ENCODE measurements around the gene ULBP2.
"Not testable (repeated sequence)": the region's sequence is repeated elsewhere in the genome, so short reads cannot be mapped to it uniquely, and the experiment has no call there.

Gene ULBP2

DNA sequence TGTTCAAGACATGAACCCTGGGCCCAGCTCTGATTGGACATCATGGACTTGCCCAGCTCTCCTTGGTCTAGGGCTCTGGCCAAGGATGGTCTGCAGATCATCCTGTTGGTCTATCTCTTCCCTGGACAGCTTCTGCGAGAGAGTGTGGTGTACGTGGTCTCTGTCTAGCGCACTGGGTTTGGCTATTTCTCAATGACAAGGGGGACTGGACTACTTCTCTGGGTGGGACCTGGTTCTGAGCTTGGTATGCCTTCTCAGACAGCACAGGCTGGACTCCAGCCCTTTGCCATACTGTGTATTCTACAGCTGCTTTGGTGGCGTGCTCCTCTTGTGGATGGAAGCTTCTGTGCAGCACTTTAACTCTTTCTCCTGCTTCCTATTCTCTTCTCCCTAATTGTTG, 35.4 kb upstream of the ULBP2 start:
- Histone ChIP-seq H3K27me3 (ENCODE audit: control insufficient read depth in 3 of 3, insufficient read depth in 3 of 3, low read depth in 1 of 3, low read length in 3 of 3) (peaks cover 0 to 17% (median 0%) of the 10 kb centered on the region in 3 experiments), H2AFZ (ENCODE audit: low read length) (no peak overlapping the region), H2BK12ac (ENCODE audit: low read length) (no peak overlapping the region), H3K4me3 (ENCODE audit: low read length in 2 of 2) (no peak overlapping the region), H2BK120ac (ENCODE audit: low read depth, low read length) (no peak overlapping the region), H3K4me2 (ENCODE audit: insufficient read depth, low read length, poor library complexity, severe bottlenecking) (no peak overlapping the region), H3K18ac (ENCODE audit: low read length) (no peak overlapping the region), H2AK5ac (ENCODE audit: low read depth, low read length) (no peak overlapping the region), H3K79me1 (ENCODE audit: low read depth, low read length) (peaks cover 3% of the 10 kb centered on the region), H3K36me3 (replicated peaks in 1 of 2; ENCODE audit: control insufficient read depth in 2 of 2, insufficient read depth in 2 of 2, low read length in 2 of 2) (no peaks in the 10 kb centered on the region), H4K8ac (ENCODE audit: low read depth, low read length) (no peak overlapping the region), H3K4me1 (ENCODE audit: control insufficient read depth in 2 of 2, insufficient read depth in 1 of 2, low read depth in 1 of 2, low read length in 2 of 2) (no peaks in the 10 kb centered on the region), H3K9ac (ENCODE audit: low read depth, low read length, poor library complexity) (no peak overlapping the region), H3K27ac (replicated peaks; ENCODE audit: low read length) (no peak overlapping the region), H3K4ac (ENCODE audit: low read length) (no peak overlapping the region), H2BK5ac (ENCODE audit: low read length) (no peak overlapping the region), H2BK15ac (ENCODE audit: low read length) (no peak overlapping the region), H3K14ac (ENCODE audit: low read length) (no peak overlapping the region), H4K91ac (ENCODE audit: low read depth, low read length, poor library complexity) (no peak overlapping the region), H3K23ac (ENCODE audit: low read depth, low read length, poor library complexity) (no peak overlapping the region), H3K9me3 (replicated peaks in 1 of 2; ENCODE audit: control insufficient read depth in 2 of 2, insufficient read depth in 1 of 2, low read depth in 1 of 2, low read length in 2 of 2) (peaks cover 0 to 8% of the 10 kb centered on the region in 2 donors)
- no peak for DNase-seq (ENCODE audit: low spot score)
- no CpG with 5 or more reads among the region's 4 CpGs for WGBS, 2 donors (ENCODE audit: extremely low coverage in 2 of 2, insufficient read length in 2 of 2, insufficient replicate concordance in 1 of 2)

DNA sequence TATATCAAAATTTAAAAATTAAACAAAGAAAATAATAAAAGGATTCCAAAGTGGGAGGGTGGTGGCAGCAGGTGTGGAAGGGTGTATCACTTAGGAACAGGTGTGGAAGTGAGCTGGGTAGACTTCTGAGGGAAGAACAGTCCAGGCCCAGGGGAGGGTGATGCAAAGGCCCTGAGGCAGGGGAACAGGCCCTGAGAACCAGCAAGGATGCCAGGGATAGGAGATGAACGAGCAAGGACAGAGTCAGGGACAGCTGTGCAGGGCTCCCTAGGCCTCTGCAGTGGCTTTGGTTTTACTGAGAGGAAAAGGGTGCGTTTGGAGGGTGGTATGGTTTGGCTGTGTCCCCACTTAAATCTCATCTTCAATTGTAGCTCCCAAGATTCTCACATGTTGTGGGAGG, 34.5 kb upstream of the ULBP2 start:
- Histone ChIP-seq H2BK15ac (ENCODE audit: low read length) (no peak overlapping the region), H4K8ac (ENCODE audit: low read depth, low read length) (no peak overlapping the region), H3K27ac (replicated peaks; ENCODE audit: low read length) (no peak overlapping the region), H2BK5ac (ENCODE audit: low read length) (no peak overlapping the region), H2AK5ac (ENCODE audit: low read depth, low read length) (no peak overlapping the region), H2AFZ (ENCODE audit: low read length) (no peak overlapping the region), H3K4me2 (ENCODE audit: insufficient read depth, low read length, poor library complexity, severe bottlenecking) (no peak overlapping the region), H3K4me3 (ENCODE audit: low read length in 2 of 2) (no peak overlapping the region), H3K9ac (ENCODE audit: low read depth, low read length, poor library complexity) (no peak overlapping the region), H3K27me3 (ENCODE audit: control insufficient read depth in 3 of 3, insufficient read depth in 3 of 3, low read depth in 1 of 3, low read length in 3 of 3) (peaks cover 0 to 14% (median 0%) of the 10 kb centered on the region in 3 experiments), H4K91ac (ENCODE audit: low read depth, low read length, poor library complexity) (no peak overlapping the region), H2BK12ac (ENCODE audit: low read length) (no peak overlapping the region), H3K4me1 (ENCODE audit: control insufficient read depth in 2 of 2, insufficient read depth in 1 of 2, low read depth in 1 of 2, low read length in 2 of 2) (no peaks in the 10 kb centered on the region), H3K9me3 (replicated peaks in 1 of 2; ENCODE audit: control insufficient read depth in 2 of 2, insufficient read depth in 1 of 2, low read depth in 1 of 2, low read length in 2 of 2) (peaks cover 0 to 8% of the 10 kb centered on the region in 2 donors), H3K36me3 (replicated peaks in 1 of 2; ENCODE audit: control insufficient read depth in 2 of 2, insufficient read depth in 2 of 2, low read length in 2 of 2) (no peaks in the 10 kb centered on the region), H3K4ac (ENCODE audit: low read length) (no peak overlapping the region), H2BK120ac (ENCODE audit: low read depth, low read length) (no peak overlapping the region), H3K79me1 (ENCODE audit: low read depth, low read length) (peaks cover 3% of the 10 kb centered on the region), H3K18ac (ENCODE audit: low read length) (no peak overlapping the region), H3K23ac (ENCODE audit: low read depth, low read length, poor library complexity) (no peak overlapping the region), H3K14ac (ENCODE audit: low read length) (no peak overlapping the region)
- no peak for DNase-seq (ENCODE audit: low spot score)
- no CpG with 5 or more reads among the region's 2 CpGs for WGBS, 2 donors (ENCODE audit: extremely low coverage in 2 of 2, insufficient read length in 2 of 2, insufficient replicate concordance in 1 of 2)

DNA sequence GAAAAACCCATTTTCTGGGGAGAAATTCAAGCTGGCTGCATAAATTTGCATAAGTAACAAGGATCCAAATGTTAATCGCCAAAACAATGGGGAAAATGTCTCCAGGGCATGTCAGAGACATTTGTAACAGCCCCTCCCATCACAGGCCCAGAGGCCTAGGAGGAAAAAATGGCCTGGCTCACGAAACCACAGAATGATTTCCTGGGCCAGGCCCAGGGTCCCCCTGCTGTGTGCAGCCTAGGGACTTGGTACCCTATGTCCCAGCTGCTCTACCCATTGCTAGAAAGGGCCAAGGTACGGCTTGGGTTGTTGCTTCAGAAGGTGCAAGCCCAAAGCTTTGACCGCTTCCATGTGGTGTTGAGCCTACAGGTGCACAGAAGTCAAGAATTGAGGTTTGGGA, 33.3 kb upstream of the ULBP2 start:
- not testable (repeated sequence) for DNase-seq (ENCODE audit: low spot score)
- no CpG with 5 or more reads among the region's 4 CpGs for WGBS, 2 donors (ENCODE audit: extremely low coverage in 2 of 2, insufficient read length in 2 of 2, insufficient replicate concordance in 1 of 2)

DNA sequence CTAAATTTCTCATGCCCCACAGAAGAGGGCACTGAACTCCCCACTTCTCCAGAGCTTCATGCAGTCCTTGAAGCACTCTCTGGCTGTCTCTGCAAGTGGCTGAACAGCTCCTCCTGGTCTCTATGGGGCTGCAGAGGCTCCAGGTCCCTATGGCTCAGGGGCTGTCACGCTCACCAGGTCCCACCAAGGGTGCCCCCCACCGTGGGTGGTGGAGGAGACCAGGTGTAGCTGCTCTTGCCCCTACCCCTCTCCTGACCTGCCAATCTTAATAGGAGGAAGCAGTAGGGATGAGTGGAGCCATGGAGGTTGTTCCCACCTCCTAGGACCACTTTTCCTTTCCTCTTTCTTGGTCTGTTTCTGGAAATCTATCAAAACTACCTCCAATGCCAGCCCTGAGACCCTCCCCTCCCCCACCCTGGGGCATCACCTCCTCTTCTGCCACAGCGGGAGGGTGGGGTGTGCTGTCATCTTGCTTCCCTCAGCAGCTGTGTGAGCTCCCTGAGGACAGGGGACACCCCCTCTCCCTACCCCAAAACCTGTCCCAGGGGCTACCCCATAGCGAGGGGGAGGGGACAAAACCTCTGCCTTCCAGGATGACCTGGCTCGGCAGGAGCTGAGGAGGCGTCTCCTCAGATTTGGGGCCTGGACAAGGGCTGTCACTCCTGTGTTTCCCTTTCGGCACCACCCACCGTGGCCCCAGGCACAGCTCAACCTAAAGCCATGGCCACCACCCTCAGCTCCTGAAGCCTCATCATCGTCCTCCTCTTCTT, 31.9 kb upstream of the ULBP2 start:
- Histone ChIP-seq H4K91ac (ENCODE audit: low read depth, low read length, poor library complexity) (no peak overlapping the region), H2AFZ (ENCODE audit: low read length) (no peak overlapping the region), H3K79me1 (ENCODE audit: low read depth, low read length) (peaks cover 3% of the 10 kb centered on the region), H3K18ac (ENCODE audit: low read length) (no peak overlapping the region), H3K4me1 (ENCODE audit: control insufficient read depth in 2 of 2, insufficient read depth in 1 of 2, low read depth in 1 of 2, low read length in 2 of 2) (no peaks in the 10 kb centered on the region), H3K27ac (replicated peaks; ENCODE audit: low read length) (no peak overlapping the region), H2AK5ac (ENCODE audit: low read depth, low read length) (no peak overlapping the region), H3K27me3 (ENCODE audit: control insufficient read depth in 3 of 3, insufficient read depth in 3 of 3, low read depth in 1 of 3, low read length in 3 of 3) (peaks cover 0 to 14% (median 0%) of the 10 kb centered on the region in 3 experiments), H2BK5ac (ENCODE audit: low read length) (peak overlapping the region; percentile 24), H3K9me3 (replicated peaks in 1 of 2; ENCODE audit: control insufficient read depth in 2 of 2, insufficient read depth in 1 of 2, low read depth in 1 of 2, low read length in 2 of 2) (peaks cover 0 to 8% of the 10 kb centered on the region in 2 donors), H3K23ac (ENCODE audit: low read depth, low read length, poor library complexity) (no peak overlapping the region), H3K4me3 (ENCODE audit: low read length in 2 of 2) (no peak overlapping the region), H3K36me3 (replicated peaks in 1 of 2; ENCODE audit: control insufficient read depth in 2 of 2, insufficient read depth in 2 of 2, low read length in 2 of 2) (no peaks in the 10 kb centered on the region), H2BK120ac (ENCODE audit: low read depth, low read length) (no peak overlapping the region), H3K14ac (ENCODE audit: low read length) (peak overlapping the region; percentile 21), H3K9ac (ENCODE audit: low read depth, low read length, poor library complexity) (no peak overlapping the region), H3K4ac (ENCODE audit: low read length) (no peak overlapping the region), H3K4me2 (ENCODE audit: insufficient read depth, low read length, poor library complexity, severe bottlenecking) (no peak overlapping the region), H4K8ac (ENCODE audit: low read depth, low read length) (no peak overlapping the region), H2BK12ac (ENCODE audit: low read length) (no peak overlapping the region), H2BK15ac (ENCODE audit: low read length) (no peak overlapping the region)
- no CpG with 5 or more reads among the region's 9 CpGs for WGBS, 2 donors (ENCODE audit: extremely low coverage in 2 of 2, insufficient read length in 2 of 2, insufficient replicate concordance in 1 of 2)
- no peak for DNase-seq (ENCODE audit: low spot score)

More for the DNA sequence above, 33.3 kb upstream of the ULBP2 start:
- H2BK5ac ChIP-seq (ENCODE audit: low read length); H3K23ac ChIP-seq (ENCODE audit: low read depth, low read length, poor library complexity); H3K4me3 ChIP-seq (ENCODE audit: low read length in 2 of 2); H2BK15ac ChIP-seq (ENCODE audit: low read length); H3K4ac ChIP-seq (ENCODE audit: low read length); H3K18ac ChIP-seq (ENCODE audit: low read length); H3K14ac ChIP-seq (ENCODE audit: low read length); H2BK120ac ChIP-seq (ENCODE audit: low read depth, low read length); H3K36me3 ChIP-seq (replicated peaks in 1 of 2; ENCODE audit: control insufficient read depth in 2 of 2, insufficient read depth in 2 of 2, low read length in 2 of 2); H4K91ac ChIP-seq (ENCODE audit: low read depth, low read length, poor library complexity); H3K4me1 ChIP-seq (ENCODE audit: control insufficient read depth in 2 of 2, insufficient read depth in 1 of 2, low read depth in 1 of 2, low read length in 2 of 2); H3K79me1 ChIP-seq (ENCODE audit: low read depth, low read length); H2AK5ac ChIP-seq (ENCODE audit: low read depth, low read length); H3K27ac ChIP-seq (replicated peaks; ENCODE audit: low read length); H2BK12ac ChIP-seq (ENCODE audit: low read length); H3K4me2 ChIP-seq (ENCODE audit: insufficient read depth, low read length, poor library complexity, severe bottlenecking); H3K9me3 ChIP-seq (replicated peaks in 1 of 2; ENCODE audit: control insufficient read depth in 2 of 2, insufficient read depth in 1 of 2, low read depth in 1 of 2, low read length in 2 of 2); H3K9ac ChIP-seq (ENCODE audit: low read depth, low read length, poor library complexity); H4K8ac ChIP-seq (ENCODE audit: low read depth, low read length); H2AFZ ChIP-seq (ENCODE audit: low read length): not testable (repeated sequence)
- H3K27me3 ChIP-seq (ENCODE audit: control insufficient read depth in 3 of 3, insufficient read depth in 3 of 3, low read depth in 1 of 3, low read length in 3 of 3), result peaks cover 0 to 16% (median 0%) of the 10 kb centered on the region in 3 experiments
